HG03103 (cell line): ENCODE data around the gene SARS2.
"Not testable (repeated sequence)": the region's sequence is repeated elsewhere in the genome, so short reads cannot be mapped to it uniquely, and the experiment has no call there.

Experiments used
- ATAC-seq: cut with Tn5 transposase; IDR thresholded peaks from one replicate; pipeline ENCODE4 v1.9.1; 2021; ENCODE audit warnings: low read depth; ENCODE audit not compliant: unreplicated experiment

Gene SARS2

GRCh38 chr19:38894968-38895367, 35.6 kb downstream of the SARS2 start:
- no peak for ATAC-seq

DNA sequence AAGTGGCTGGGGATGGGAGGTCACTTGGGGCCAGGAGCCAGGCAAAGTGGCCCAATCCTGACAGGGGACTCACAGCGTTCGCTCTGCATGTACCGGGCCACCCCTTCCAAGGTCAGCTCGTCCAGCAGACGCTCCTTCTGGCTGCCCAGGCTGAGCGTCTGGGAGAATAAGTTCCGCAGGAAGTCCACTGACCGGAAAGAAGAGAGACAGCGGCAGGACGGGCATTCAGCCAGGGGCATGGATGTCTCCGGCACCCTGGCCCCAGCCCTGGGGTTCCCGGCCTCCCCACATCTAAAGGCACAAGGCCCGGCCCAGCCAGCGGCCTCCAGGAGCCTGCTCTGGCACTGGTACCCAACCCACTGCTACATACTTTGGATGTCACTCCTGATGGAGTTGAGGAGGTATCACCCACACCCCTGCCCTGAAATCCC, 37.2 kb downstream of the SARS2 start:
- ATAC-seq = no peak

DNA sequence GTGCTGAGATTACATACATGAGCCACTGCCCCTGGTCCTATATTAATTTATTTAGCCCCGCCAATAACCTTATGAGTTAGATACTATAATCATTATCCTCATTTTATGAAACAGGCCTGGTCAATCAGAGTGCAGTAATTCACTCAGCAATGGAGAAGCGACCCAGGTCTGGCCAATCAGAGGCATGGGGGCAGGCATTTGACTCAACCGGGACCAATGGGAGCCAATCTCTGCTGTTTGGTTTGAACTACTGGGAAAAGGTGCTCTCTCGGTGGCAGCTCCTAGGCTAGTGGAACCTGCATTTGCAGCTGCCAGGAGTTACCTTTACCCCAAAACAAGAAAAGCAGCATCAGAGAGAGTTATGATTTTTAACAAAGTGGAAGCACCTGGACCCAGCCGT, 37.7 kb downstream of the SARS2 start:
- no peak for ATAC-seq

DNA sequence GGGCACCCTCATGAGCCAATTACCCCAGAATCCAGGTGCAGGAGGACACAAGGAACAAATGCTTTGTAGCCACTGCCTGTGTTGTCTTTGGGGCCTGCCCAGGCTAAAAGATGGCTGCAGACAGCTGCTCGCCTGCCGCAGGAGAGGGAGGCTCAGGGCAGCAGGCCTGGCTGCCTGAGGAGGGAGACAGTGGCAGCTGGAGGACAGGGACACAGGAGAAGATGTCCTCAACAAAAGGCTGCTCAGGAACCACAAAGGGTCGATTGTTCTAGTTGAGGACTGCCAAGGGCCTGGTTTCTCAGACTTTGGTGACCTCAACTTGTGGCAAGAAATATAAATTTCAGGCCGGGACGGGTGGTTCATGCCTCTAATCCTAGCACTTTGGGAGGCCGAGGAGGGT, 38.8 kb downstream of the SARS2 start:
- ATAC-seq = no peak

DNA sequence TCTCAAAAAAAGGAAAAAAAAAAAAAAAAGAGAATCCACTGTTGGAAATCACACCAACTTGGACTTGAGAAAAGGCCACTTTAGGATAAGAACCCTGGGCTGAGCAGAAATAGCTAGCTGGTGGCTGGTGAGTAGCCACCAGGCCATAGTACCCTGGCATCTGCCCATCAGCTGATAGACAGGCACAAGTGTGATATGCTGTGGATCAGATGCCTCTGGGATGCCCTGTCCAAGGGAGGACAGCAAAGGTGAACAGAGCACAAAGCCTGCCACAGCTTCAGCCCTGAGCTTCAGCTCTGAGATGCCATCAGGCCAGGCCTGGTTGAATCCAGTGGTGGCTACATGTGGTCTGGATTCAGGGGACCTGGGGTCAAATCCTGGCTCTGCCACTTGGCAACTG, 39.9 kb downstream of the SARS2 start:
- ATAC-seq = no peak

DNA sequence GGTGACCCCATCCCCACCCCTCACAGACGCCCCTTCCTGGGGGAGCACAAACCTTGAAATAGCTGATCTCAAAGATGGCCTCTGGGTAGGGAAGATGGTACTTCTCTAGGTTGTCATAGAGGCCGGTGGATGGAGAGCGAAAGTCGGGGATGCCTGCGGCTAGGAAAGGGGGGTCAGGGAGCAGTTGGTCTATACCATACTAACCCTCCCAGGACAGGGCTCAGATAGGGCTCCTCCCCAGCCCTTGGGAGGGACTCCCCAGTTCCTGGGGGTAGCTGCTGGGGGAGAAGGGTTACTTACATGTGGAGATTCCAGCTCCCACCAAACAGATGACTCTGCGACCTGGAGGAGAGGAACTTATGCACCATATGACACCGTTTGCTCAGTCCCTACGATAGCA, 40.8 kb downstream of the SARS2 start:
- ATAC-seq = no peak

- ATAC-seq = no peak
Observed at GRCh38 chr19:38888876-38889275, 41.7 kb downstream of the SARS2 start.

GRCh38 chr19:38884691-38885090, 45.9 kb downstream of the SARS2 start:
- not testable (repeated sequence) for ATAC-seq

DNA sequence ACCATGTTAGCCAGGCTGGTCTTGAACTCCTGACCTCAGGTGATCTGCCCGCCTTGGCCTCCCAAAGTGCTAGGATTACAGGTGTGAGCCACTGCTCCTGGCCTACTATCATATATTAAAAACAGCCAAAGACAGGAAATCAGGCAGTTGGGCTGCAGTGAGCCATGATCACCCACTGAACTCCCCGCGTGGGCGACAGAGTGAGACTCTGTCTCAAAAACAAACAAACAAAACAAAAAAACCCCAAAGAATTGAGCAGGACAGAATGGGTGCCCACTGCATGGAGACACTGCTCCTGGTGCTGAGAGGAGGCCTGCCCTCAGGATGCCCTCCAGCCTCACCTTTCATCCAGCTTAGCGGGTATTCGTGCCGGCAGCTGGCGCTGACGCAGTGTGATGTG, 47.3 kb downstream of the SARS2 start:
- ATAC-seq = no peak

DNA sequence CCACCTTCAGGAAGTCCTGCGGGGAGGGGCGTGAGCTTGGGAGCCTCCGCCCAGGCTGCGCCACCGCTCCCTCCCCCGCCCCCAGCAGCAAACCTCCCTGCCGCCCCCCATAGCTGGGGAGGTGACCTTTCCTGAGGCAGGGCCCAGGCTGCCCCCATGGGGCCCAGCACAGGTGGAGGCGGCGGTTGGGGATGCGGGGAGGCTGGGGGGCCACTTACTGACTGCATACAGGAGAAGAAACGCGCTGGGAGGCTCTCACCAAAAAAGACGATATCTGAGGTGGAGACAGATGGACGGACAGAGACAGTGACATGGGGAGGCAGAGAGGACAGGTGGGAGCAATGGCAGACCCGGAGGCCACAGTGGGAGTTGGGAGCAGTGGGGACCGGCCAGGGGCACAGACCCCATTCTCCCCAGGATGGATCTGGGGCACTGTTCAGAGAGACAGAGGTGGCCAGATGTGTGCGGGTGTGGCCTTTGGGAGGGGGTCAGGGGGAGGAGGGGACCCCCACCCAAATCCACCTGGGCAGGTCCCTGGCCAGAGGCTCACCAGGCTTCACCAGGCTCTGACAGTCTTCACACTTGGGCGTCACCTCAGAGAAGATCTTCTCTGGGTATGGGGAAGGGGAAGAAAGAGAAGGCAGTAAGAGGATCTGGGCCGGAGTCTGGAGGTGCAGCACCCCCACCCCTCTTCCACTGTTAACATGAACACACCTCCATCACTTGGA, 49.5 kb downstream of the SARS2 start:
- no peak for ATAC-seq

- no peak for ATAC-seq
Observed at GRCh38 chr19:38880076-38880881, 50.3 kb downstream of the SARS2 start.

DNA sequence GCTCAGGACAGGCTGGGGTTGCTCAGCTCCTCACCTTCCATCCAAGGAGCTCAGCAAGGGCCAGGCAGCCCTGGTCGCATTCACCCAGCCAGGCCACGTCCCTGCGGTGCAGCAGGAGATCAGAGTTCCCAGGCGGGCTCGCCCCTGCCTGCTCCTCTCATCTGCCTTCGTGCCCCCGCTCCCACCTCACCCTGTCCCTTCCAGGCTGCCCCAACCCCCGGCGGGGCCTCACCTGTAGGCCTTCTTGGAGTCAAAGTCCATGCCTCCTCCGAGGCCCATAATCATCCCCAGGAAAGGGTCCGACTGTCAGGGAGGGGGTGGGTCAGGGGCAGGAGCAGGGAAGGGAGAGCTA, 51.2 kb downstream of the SARS2 start:
- no peak for ATAC-seq

GRCh38 chr19:38878575-38879399, 51.8 kb downstream of the SARS2 start:
- no peak for ATAC-seq

GRCh38 chr19:38877781-38878574, 52.6 kb downstream of the SARS2 start, which contains the start of gene RINL:
RINL (minus strand) TSS chr19:38878275; CDS start chr19:38876742, 1,533 bp downstream.
- ATAC-seq = no peak

DNA sequence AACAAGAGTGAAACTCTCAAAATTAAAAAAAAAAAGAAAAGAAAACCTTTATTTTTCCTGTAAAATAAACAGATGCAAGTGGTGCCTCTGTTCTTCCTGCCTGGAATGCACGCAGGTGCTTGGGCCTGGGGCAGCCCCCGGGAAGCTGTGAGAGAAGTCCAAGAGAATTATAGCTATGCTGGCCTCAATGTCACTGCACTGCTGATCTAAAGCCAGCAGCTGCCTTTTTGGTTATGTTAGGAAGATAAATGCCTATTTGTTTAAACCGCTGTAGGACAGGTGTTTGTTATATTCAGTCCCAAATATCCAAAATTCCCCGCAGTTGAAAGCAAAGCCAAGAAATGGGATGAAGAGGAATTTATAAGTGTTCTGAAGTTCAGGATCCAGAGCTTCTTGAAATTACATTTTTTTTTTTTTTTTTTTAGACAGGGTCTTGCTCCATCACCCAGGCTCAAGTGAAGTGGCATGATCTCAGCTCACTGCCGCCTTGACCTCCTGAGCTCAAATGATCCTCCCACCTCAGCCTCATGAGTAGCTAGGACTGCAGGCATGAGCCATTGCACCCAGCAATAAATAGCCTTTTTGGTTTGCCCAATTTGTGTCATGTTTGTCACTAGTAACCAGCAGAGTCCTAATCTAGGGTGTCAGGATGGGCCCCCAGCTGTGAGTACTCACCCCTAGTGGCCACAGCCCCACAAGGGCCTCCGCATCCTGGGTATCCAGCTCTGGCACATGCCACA, 54.7 kb downstream of the SARS2 start:
- ATAC-seq = no peak

DNA sequence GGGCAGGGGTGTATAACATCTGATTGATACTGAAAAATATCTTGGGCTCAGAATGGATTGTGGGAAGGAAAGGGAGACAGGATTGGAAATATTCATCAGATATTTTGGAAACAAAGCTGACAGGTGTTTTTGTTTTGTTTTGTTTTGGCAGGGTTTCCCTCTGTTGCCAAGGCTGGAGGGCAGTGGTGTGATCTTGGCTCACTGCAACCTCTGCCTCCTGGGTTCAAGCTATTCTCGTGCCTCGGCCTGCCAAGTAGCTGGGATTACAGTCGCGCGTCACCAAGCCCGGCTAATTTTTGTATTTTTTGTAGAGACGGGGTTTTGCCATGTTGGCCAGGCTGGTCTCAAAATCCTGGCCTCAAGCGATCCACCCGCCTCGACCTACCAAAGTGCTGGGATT, 57.2 kb downstream of the SARS2 start:
- not testable (repeated sequence) for ATAC-seq

GRCh38 chr19:38870612-38871011, 60.0 kb downstream of the SARS2 start:
- no peak for ATAC-seq

- peak; percentile 64 for ATAC-seq
Observed at GRCh38 chr19:38869836-38870607, 60.5 kb downstream of the SARS2 start.
